Glomerular visceral epithelial cell (primary cell): ENCODE measurements around the gene CDIP1.
"Not testable (repeated sequence)": the region's sequence is repeated elsewhere in the genome, so short reads cannot be mapped to it uniquely, and the experiment has no call there.

Source experiments
- DNase-seq: peaks from one replicate; pipeline ENCODE4 v3.0.0-alpha.2; 2016; ENCODE audit errors: extremely low spot score

The CDIP1 gene

DNA sequence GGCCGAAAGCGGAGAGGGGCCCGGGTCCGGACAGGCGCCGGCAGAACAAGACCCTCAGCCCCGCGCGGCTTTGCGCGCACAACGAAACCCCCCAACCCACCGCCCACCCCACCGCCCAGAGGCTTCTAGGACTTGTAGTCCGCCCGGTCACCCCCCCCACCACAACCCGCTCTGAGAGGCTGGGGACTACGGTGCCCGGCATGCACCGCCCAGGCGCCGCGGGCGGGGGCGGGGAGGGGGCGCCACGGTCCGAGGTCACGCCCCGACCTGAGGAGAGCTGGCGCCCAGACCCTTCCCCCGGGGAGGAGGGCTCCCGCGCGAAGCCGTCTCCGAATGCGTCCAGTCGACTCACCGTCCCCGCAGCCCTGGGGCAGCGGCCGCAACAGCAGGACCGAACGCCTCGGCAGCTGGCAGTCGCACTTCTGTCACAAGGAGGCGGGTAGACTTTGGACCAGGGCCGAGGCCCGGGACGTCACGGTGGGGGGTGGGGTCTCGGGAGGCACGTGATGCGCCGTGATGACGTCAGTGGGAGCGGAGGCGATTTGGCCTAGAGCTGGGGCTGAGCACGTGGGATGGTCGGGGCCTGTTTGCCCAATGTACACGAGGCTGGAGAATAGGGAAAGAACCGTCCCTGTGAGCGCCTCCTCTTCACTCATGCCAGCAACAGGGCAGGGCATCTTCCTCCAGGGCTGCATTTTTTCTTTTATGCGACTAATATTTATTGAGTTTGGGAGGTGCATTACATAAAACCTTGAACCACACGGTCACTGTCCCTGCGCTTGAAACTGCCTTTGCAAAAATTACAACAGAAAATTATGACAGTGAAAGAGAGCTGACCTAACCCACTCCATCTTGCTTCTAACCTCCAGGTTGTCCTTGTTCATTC is at the start of gene CDIP1:
Gene CDIP1 (minus strand): TSS at position 424 of the 886 bp plus-strand sequence. CDS start 24,643 bp downstream, outside the sequence.
- DNase-seq = peak; percentile 92

DNA sequence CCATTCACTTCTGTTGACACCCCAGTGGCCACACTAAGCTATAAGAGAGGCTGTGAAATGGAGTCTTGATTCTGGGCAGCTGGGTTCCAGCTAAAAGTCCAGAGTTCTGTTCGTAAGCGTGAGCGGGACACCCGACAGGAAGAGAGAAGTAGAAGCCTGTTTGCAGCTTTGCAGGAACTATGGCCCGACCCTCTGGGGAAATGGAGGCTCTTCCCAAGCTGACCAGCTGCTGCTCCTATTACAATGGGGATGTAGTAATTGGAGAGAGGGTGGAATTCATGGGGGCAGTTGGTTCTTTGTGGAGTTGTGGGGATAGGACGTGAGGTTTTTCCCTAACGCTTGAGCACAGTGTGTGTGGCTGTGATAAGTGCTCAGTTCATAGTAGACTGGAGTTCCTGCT is 47.7 kb upstream of the CDIP1 start:
- no peak for DNase-seq

GRCh38 chr16:4583906-4584305 is 45.3 kb upstream of the CDIP1 start:
- no peak for DNase-seq

DNA sequence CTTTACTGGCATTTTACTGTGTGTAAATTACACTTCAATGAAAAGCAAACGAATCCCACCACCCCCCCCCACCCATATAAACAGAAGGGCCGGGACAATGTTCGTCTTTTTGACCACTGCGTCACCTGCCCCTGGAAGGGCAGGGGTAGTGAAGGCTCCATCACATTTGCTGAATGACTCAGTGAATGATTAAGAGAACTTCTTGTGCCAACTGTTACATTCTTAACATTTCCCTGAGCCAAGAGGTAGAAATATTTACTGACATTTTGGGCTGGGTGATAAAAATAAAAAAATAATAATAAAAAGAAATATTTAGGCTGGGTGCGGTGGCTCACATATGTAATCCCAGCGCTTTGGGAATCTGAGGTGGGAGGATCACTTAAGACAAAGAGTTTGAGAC is 41.7 kb upstream of the CDIP1 start:
- peak; percentile 15 for DNase-seq

GRCh38 chr16:4578961-4579530 is 40.5 kb upstream of the CDIP1 start:
- no peak for DNase-seq

GRCh38 chr16:4576008-4576407 is 37.4 kb upstream of the CDIP1 start:
- DNase-seq = no peak

DNA sequence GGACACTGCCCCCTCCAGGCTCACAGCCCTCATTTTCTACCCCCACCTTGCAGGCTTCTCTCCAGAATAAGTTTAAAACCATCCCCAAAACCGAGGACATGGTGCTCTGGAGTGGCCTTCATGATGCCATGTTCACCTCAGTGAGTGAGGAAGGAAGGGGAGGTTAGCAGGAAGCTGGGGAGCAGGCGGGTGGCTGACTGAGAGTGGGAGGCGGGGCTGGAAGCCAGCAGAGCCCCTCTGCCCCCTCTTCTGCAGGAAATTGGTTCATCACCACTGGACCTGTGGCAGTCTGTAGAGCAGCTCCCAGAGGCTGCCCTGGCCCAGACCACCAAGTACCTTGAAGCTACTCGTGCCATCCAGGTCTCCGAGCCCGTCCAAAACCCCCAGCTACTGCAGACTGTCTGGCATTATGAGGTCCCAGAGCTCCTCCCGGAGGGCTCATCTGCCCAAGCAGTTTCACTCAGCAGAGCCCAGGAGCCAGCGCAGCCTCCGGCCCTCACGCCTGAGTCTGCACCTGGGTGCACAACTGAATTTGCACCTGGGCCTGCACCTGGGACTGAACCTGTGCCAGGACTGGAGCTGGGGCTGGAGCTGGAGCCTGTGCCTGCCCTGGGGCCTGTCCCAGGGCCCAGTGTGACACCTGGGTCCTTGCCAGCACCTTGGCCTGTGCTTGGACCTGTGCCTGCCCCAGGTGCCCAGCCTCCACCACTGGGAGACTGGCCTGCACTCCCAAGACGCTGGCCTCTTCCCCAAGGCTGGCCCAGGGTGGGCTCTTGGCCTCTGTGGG is 36.5 kb upstream of the CDIP1 start:
- DNase-seq = no peak

- not testable (repeated sequence) for DNase-seq
Measured at GRCh38 chr16:4573926-4574325, 35.4 kb upstream of the CDIP1 start.

DNA sequence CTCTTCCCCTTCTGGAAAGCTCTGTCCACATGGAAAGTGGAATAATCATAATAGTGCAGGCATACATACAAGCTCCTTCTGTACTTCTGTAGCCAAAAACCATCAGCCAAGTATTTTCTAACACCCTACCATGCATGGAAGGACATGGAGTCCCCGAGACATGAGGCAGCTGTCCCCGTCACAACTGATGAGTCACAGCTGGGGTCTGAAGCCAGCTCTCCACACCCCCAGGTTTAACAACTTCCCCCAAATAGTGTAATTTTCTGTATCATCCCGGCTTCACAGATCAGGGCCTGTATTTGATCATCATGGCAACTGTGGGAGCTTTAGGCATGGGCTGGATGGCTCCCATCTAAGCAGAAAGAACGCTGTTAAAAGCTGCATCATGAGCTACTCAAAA is 34.1 kb upstream of the CDIP1 start:
- DNase-seq = no peak

GRCh38 chr16:4570688-4571321 is 32.2 kb upstream of the CDIP1 start:
- no peak for DNase-seq

DNA sequence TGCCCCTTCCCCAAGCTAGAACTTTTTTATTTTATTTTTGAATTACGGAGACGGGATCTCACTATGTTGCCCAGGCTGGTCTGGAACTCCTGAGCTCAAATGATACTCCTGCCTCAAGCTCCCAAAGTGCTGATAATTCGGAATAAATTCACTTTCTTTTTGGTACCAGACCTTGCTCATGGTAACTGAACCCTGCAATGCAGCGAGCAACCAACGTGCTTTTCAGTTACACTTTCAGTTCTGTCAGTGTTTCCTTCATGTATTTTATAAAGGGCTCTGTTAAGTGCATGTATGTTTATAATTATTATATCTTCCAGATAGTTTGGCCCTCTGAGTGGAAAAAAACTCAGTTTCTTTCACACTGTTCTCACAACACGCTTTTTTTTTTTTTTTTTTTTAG is 31.5 kb upstream of the CDIP1 start:
- no peak for DNase-seq

DNA sequence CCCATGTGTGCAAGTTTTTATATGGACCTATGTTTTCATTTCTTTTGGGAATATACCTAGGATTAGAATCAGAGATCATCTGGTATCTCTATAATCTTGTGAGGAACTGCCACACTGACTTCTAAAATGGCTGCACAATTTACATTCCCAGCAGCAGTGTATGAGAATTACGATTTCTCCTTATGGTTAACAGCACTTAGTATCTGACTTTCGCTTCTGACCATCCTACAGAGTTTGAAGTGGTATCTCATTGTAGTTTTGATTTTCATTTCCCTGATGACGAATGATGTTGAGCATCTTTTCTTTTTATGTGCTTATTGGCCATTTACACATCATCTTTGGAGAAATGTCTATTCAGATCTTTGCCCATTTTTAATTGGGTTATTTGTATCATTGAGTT is 27.6 kb upstream of the CDIP1 start:
- DNase-seq = no peak

DNA sequence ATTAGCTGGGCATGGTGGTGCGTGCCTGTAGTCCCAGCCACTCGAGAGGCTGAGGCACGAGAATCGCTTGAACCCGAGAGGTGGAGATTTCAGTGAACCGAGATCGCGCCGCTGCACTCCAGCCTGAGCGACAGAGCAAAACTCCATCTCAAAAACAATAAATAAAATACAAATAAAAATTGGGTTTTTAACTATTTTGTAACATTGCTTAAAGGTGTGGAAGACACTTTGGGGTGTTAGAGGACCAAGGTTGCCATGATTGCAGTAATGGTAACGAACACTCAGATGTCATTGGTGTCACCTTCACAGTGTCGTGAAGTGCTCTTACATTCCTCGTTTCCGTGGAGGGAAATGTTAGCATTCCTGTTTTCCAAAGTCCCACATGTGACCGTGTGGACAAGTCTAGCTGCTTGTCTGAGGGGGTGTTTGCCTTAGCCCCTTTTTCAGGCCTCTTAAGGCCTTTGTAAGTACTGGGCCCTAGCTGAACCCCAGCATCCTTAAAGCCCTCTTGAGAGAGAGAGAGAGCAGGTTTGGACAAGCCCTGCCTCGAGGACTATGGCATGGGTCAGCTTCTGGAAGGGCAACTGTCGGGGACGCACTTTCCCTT is 26.2 kb upstream of the CDIP1 start:
- DNase-seq = no peak

DNA sequence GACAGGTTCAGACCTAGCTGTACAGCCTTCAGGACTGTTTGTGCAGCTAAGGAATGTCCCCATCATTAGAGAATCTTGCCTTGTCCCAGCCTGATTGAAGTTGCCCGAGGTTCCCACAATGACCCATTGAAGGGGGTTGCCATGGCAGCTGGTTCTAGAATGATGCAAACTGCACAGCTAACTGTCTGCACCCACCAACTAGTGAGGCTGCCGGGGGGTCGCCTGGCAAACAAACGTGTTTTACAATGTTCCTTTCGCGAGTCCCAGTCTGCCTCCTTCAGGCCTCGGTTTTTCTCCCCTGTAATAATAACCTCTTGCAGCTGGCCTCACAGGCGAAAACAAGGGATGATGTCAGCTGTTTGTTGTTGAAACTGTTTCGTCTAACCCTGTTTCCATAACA is 23.0 kb upstream of the CDIP1 start:
- DNase-seq = no peak

DNA sequence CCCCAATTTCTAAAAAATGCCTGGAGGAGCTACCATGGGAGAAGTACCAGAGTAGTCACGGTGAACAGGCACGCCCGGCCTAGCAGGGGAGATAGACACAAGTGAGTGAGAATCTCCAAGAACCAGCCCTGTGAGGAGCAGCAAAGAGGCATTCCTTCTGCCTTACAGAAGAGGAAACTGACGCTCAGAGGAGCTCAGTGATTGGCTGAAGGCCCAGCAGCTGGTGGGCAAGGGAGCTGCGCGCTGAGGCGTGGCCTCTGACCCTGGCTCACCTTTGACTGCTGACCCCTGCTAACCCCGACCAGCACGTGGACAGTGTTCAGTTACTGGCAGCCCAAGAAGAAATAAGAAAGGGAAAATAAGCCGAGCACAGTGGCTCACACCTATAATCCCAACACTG is 19.4 kb upstream of the CDIP1 start:
- DNase-seq = no peak

GRCh38 chr16:4556580-4556979 is 18.0 kb upstream of the CDIP1 start:
- no peak for DNase-seq

- DNase-seq = peak; percentile 12
Measured at GRCh38 chr16:4556112-4556511, 17.5 kb upstream of the CDIP1 start, which contains the start of gene C16orf96. Gene C16orf96, plus strand, starts transcription at chr16:4556340. Its CDS starts 150 bp downstream, at chr16:4556490.

- DNase-seq = no peak
Measured at GRCh38 chr16:4552541-4552940, 14.0 kb upstream of the CDIP1 start.

GRCh38 chr16:4550591-4550990 is 12.0 kb upstream of the CDIP1 start:
- DNase-seq = no peak

DNA sequence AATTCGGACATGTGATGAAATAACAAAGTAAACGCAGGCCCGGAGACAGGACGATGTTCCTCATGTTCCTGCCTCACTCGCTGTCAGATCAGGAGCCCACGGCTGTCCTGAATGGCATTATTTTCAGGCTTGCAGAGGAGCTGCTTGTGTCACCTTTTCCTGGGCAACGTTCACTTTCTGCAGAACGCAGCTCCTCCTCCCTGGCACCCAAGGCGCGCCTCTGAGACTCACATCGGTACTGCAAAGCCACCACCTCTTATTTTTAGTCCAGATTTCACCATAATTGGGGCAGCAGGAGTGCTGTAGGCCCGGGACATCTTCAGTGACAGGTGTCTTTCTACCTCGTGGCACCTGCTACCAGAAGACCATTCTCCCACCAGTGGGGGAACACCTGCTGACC is 9.6 kb upstream of the CDIP1 start:
- no peak for DNase-seq

GRCh38 chr16:4544473-4544872 is 5.9 kb upstream of the CDIP1 start:
- DNase-seq = no peak
